NCI-H2196 treated with DMSO at 0.1 percent for 48 hours (cell line): ENCODE results near the gene GPR68.
"Not testable (repeated sequence)": the region's sequence is repeated elsewhere in the genome, so short reads cannot be mapped to it uniquely, and the experiment has no call there.

Experiments
- DNase-seq: peaks from one replicate; lab custom pipeline; 2025; ENCODE audit not compliant: unreplicated experiment; lab: John Stamatoyannopoulos, UW

Gene GPR68

GRCh38 chr14:91273273-91273884, 28.9 kb upstream of the GPR68 start:
- DNase-seq, result no peak

- no peak for DNase-seq
Observed at GRCh38 chr14:91272341-91273272, 28.1 kb upstream of the GPR68 start.

- DNase-seq, result no peak
Observed at GRCh38 chr14:91271639-91272038, 27.1 kb upstream of the GPR68 start.

GRCh38 chr14:91270619-91271018, 26.1 kb upstream of the GPR68 start:
- no peak for DNase-seq

GRCh38 chr14:91270188-91270587, 25.7 kb upstream of the GPR68 start:
- no peak for DNase-seq

- no peak for DNase-seq
Observed at GRCh38 chr14:91269076-91269991, 24.8 kb upstream of the GPR68 start.

- DNase-seq, result no peak
Observed at GRCh38 chr14:91267965-91268437, 23.5 kb upstream of the GPR68 start.

GRCh38 chr14:91266276-91266675, 21.8 kb upstream of the GPR68 start:
- not testable (repeated sequence) for DNase-seq

GRCh38 chr14:91265404-91265803, 20.9 kb upstream of the GPR68 start:
- DNase-seq, result no peak

GRCh38 chr14:91264151-91265150, 19.9 kb upstream of the GPR68 start:
- DNase-seq, result no peak

- no peak for DNase-seq
Observed at GRCh38 chr14:91263329-91263728, 18.8 kb upstream of the GPR68 start.

- no peak for DNase-seq
Observed at GRCh38 chr14:91261986-91262549, 17.6 kb upstream of the GPR68 start.

- no peak for DNase-seq
Observed at GRCh38 chr14:91261115-91261514, 16.6 kb upstream of the GPR68 start.

- no peak for DNase-seq
Observed at GRCh38 chr14:91258876-91259275, 14.4 kb upstream of the GPR68 start.

GRCh38 chr14:91258011-91258618, 13.6 kb upstream of the GPR68 start:
- DNase-seq, result no peak

GRCh38 chr14:91257328-91258010, 13.0 kb upstream of the GPR68 start:
- no peak for DNase-seq

- DNase-seq, result no peak
Observed at GRCh38 chr14:91256661-91257060, 12.2 kb upstream of the GPR68 start.

- DNase-seq, result no peak
Observed at GRCh38 chr14:91255026-91255695, 10.7 kb upstream of the GPR68 start.
